Effector memory CD4-positive, alpha-beta T cell (primary cell): ENCODE results near the gene FOXD4L1.
A peak's percentile ranks its signal among the peaks of the same experiment; 100 is the strongest.
"Not testable (repeated sequence)": the region's sequence is repeated elsewhere in the genome, so short reads cannot be mapped to it uniquely, and the experiment has no call there.

Experiments
- DNase-seq, 3 donors: peaks; one replicate each; pipeline ENCODE4 v3.0.0-alpha.2; 2020
- H3K27ac ChIP-seq: 2 replicates; pipeline ENCODE4 v1.7.0; 2013; ENCODE audit warnings: mild to moderate bottlenecking, low read length, moderate library complexity; ENCODE audit not compliant: insufficient read depth, poor library complexity, severe bottlenecking
- H3K27me3 ChIP-seq: replicated peaks from 2 replicates; pipeline ENCODE4 v1.7.0; 2013; ENCODE audit warnings: mild to moderate bottlenecking, low read length; ENCODE audit not compliant: insufficient read depth, control insufficient read depth, poor library complexity, severe bottlenecking
- H3K36me3 ChIP-seq: 2 replicates; pipeline ENCODE4 v1.7.0; 2013; ENCODE audit warnings: mild to moderate bottlenecking, low read length, moderate library complexity; ENCODE audit not compliant: control insufficient read depth, insufficient read depth
- H3K4me1 ChIP-seq: 2 replicates; pipeline ENCODE4 v1.7.0; 2013; ENCODE audit warnings: low read length, mild to moderate bottlenecking; ENCODE audit not compliant: control insufficient read depth, insufficient read depth, poor library complexity, severe bottlenecking
- H3K4me3 ChIP-seq: 2 replicates; pipeline ENCODE4 v1.7.0; 2013; ENCODE audit warnings: low read length, low read depth, mild to moderate bottlenecking; ENCODE audit not compliant: insufficient read depth, poor library complexity, severe bottlenecking
- H3K9me3 ChIP-seq: 2 replicates; pipeline ENCODE4 v1.7.0; 2013; ENCODE audit warnings: mild to moderate bottlenecking, low read length, moderate library complexity; ENCODE audit not compliant: control insufficient read depth

Gene FOXD4L1

DNA sequence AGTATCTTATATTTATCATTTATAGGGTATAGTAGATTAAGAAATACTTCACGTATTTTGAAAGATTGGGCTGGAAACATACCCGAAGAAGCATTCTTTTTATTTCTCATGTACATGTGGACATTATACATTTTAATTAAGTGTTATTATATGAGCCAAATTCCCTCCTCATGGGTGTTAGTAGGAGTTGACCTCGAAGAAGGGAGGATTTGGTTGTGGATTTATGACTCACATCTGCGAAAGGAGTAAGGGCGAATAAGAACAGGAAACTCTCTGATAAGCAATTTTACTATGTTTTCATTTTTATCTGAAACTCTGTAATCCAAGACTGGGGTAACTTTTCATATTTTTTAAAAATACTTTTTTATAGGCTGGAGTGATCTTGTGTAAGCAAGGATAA, 23.0 kb downstream of the FOXD4L1 start:
- H3K9me3 ChIP-seq, H3K27me3 ChIP-seq, DNase-seq, H3K4me3 ChIP-seq, H3K27ac ChIP-seq, H3K36me3 ChIP-seq, H3K4me1 ChIP-seq: not testable (repeated sequence)

DNA sequence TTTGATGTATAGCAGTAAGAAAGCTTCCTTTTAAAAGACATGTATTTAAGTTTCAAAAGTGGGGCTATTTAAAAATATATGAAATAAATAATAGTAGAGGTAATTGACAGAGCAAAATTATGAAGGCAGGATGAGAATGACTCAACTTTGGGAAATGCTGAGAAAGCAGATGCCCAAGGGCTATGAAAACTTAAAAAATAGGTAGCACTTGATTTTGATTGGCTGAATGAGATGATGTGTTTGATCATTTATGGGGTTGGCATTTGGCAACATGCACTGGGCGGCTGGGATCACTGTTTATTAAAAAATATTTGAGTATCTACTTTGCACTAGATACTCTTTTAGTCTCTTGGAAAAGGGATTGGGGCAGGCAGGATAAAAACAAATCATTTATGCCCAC, 26.5 kb downstream of the FOXD4L1 start:
- not testable (repeated sequence) for H3K36me3 ChIP-seq, DNase-seq, H3K27ac ChIP-seq, H3K4me1 ChIP-seq, H3K9me3 ChIP-seq, H3K4me3 ChIP-seq, H3K27me3 ChIP-seq

DNA sequence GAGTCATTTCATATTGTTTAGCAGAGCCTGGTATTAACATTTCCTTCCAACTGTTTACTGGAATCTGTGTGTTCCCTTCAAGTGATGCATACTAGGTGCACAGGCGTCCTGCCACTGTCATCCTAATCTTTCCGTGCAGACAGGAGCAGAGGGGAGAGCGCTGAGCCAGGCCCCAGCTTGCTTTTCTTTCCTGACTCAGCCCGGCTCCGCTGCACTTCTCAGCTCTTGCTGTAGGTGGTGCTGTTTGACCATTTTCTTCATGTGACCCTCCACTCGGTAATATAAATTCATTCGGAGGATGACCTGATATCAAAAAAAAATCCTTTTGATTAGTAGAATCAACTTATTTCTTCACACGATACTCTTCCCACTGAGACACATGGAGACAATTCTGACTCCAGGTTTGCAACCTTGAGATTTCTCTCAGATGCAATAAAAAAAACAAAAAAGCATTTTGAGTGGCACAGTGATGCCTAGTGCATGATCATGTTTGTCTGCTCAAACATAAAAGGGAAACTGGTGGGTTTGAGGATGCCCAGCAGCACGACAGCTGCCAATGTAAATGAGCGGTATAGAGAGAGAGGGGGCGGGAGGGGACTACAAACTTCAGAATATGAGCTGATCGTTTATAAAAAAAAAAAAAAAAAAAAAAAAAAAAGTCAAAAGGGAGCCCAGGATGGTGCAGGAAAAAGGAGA, 29.0 kb downstream of the FOXD4L1 start:
- not testable (repeated sequence) for H3K4me1 ChIP-seq, H3K27ac ChIP-seq

DNA sequence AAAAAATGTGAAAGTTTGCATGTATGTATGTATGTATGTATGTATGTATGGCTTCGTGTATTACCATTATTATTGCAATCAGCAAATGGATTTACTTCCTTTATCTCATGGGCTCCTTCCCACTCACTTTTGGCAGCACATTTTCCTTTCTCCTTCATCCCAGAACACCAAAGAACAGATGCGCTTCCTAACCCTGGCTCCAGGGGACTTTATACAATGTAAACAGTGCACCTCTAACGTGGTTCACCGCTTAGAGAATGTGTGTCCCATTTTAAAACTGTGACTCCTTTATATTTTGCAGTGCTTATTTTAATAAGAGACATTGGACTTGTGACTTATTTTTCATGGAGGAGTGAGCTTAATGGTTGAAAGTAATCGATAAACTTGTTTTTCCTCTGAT, 29.7 kb downstream of the FOXD4L1 start:
- not testable (repeated sequence) for H3K4me3 ChIP-seq, H3K9me3 ChIP-seq, H3K4me1 ChIP-seq, DNase-seq, H3K36me3 ChIP-seq, H3K27ac ChIP-seq, H3K27me3 ChIP-seq

More for the DNA sequence above, 29.0 kb downstream of the FOXD4L1 start:
- not testable (repeated sequence) for H3K9me3 ChIP-seq, H3K27me3 ChIP-seq, H3K36me3 ChIP-seq, DNase-seq, H3K4me3 ChIP-seq

DNA sequence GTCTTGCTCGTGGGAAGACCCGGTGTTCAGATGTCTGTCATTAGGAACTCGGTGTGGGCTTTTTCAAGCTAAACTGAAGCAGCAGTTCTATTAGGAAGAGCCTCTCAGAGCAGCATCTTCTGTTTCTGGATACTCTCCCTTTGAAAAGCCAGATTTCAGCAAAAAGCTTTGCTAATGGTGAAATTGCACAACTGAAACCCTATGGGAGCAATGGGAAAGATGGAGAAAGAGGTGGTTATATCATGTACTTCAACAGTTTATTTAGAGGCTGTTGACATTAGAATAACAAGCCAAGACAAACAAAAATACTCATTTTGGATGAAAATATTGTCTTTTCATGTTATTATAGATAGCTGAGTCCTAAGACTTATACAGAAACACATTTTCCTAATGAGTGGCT, 30.4 kb downstream of the FOXD4L1 start:
- not testable (repeated sequence) for H3K4me1 ChIP-seq, H3K36me3 ChIP-seq, DNase-seq, H3K27me3 ChIP-seq, H3K9me3 ChIP-seq, H3K27ac ChIP-seq, H3K4me3 ChIP-seq

DNA sequence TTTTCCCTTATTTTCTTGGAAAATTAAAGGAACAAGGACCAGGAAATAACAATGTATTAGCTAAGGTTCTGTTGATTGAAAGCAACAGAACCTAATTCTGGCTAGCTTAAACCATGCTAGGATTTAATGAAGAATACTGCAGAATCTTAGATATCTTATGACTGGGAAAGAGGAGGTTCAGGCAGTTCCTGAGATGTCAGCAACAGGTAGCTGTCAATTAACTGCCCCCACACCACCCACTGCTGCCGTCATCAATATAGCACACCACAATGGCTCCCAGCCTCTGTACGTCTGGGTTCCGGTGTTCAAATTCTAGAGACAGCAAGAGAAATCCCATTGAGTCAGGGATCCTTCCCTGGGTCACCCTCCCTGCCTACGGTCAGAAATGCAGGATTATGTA, 34.5 kb downstream of the FOXD4L1 start:
- not testable (repeated sequence) for H3K9me3 ChIP-seq, H3K27me3 ChIP-seq, H3K4me1 ChIP-seq, H3K36me3 ChIP-seq, H3K4me3 ChIP-seq, H3K27ac ChIP-seq, DNase-seq

DNA sequence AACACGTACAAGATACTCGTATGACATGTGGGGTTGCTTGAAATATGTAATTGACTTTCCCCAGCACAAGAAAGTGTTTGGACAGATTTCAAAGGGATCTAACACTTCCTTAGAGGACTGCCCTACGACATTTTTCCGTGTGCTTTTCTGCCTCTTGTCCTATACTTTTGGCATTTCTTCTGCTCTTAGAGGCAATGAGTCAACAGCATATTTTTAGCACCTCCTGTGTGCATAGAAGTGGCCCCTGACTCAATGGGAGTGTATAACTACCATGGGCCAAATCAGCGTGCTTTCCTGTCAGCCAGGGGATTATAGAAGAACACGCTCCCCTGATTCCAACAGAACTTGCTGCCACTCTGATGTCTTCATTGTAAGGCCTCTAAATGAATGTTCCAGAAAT, 38.1 kb downstream of the FOXD4L1 start:
- H3K4me1 ChIP-seq, H3K36me3 ChIP-seq, H3K9me3 ChIP-seq, DNase-seq, H3K27me3 ChIP-seq, H3K27ac ChIP-seq, H3K4me3 ChIP-seq: not testable (repeated sequence)

DNA sequence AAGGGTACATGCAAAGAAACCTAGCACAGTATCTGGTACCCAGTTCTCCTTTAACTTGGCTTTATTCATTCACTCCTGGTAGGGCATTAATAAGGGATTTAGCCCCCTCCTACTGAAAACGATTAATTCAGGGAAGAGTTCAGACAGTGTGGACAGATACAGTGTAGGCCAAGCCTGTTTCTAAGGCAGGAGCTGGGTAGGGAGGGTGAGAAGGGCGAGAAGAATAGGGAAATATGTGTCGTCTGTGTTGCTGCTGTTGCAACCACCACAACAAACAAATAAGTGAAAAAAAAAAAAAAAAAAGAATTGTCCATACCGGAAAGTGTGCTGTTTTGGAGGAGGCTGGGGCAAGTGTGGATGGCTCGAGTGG, 42.4 kb downstream of the FOXD4L1 start:
- H3K4me3 ChIP-seq, H3K4me1 ChIP-seq, DNase-seq: not testable (repeated sequence)

DNA sequence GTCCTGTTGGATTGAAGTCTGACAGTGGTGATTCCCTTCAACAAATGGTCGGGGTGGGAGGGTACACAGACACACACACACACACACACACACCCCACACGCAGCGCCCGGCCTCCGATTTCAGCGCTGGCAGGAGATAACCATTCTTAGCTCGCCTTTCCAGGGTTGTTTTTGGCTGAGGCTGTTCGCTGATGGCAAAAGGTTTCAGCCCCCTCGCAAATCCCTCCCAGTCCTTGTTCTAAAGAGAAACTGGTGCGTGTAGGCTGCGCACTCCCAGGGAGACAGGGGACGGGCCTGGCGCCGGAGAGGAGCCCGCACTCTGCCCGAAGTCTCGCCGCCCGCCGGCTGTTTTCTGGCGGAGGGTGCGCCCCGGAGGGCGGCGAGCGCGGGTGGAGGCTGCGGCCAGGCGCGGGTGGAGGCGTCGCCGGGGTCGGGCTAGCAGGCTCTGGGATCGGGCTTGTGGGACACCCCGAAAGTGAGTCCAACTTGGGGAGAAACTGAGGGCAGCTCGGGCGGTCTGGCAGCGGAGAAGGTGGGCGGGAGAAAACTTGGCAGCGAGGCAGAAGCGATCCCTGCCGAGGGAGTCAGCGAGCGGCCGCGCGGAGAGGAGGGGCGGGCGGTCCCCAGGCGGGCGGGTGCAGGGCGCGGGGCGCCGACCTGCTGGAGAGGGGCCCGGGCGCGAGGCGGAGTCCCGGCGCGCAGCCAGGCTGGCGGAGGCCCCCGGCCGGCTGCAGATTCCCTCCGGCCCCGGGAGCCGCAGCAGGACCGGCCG, 42.9 kb downstream of the FOXD4L1 start:
- not testable (repeated sequence) for H3K9me3 ChIP-seq, H3K4me1 ChIP-seq, H3K27ac ChIP-seq, DNase-seq, H3K36me3 ChIP-seq, H3K27me3 ChIP-seq
- H3K4me3 ChIP-seq: peak overlapping the region; percentile 49

More for the DNA sequence above, 42.4 kb downstream of the FOXD4L1 start:
- not testable (repeated sequence) for H3K36me3 ChIP-seq, H3K27ac ChIP-seq, H3K27me3 ChIP-seq, H3K9me3 ChIP-seq

DNA sequence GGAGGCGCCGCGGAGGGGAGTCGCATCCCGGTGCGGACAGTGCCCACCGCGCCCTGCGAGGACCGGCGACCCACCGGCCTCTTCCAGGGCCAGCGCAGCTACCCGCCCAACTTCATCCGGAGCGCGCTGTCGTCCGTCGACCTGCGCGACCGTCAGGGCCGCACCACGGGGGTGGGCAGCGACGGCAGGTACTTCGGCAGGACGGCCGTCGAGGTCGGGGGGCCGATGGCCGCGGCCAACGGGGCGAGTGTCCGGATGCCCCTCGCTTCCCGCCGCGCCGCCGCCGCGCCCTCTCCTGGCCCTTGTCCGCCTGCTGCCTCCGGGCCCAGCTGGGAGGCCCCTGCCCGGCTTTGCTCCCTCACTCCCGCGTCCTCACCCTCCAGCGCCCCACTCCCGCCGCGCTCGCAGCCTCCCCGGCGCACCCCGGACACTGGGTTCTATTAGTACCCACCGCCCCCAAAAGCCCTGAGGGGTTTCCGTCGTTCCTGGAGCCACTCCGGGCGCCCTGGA, 43.6 kb downstream of the FOXD4L1 start:
- H3K27ac ChIP-seq, H3K36me3 ChIP-seq, H3K4me1 ChIP-seq, DNase-seq, H3K9me3 ChIP-seq, H3K4me3 ChIP-seq, H3K27me3 ChIP-seq: not testable (repeated sequence)
